ENCODE data around the gene PSRC1.

DNA sequence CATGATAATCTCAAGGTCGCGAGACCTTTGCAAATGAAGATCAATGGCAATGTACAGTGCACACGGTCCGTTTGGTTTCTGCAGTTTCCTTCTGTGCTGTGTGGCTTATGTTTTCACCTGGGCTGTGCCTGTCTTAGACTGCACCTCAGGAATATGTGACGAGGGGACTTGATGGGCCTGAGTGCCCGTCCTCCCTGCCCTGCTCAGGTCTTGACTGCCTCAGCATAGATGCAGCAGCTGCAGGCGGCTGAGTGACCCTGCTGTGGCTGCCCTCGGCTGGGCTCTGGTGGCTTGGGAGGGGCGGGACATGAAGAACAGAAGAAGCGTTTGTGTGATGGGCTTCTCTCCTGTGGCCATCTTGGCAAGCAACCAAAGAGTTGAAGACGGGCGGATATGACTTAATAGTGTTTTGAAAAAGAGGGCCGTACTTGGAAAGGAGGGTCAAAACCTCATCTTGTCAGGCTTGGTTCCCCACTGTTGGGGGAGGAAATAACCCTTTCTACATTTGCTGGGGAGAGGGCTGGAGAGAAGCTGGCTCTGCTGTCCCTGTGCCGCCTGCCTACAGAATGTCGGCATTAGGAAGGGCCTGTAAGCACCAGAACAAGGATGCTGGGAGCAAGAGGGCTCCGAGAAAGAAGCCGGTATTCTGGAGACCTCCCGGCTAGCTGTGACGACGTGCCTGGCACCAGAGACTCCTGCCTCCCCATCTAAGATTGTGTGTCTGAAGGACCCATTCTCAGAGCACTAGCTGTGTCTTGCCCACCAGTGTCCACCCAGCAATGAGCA, 16.8 kb upstream of the PSRC1 start:
- TF ChIP-seq CTCF (IDR thresholded peaks at IDR 0.05), result no peak
- TF ChIP-seq POLR2A (IDR thresholded peaks at IDR 0.05), result no peak
